AG08396 (cell line): Measurements from ENCODE around the gene GNG14.
"Not testable (repeated sequence)": the region's sequence is repeated elsewhere in the genome, so short reads cannot be mapped to it uniquely, and the experiment has no call there.

Source experiments
- DNase-seq: peaks from one replicate; pipeline ENCODE4 v3.0.0; 2012; ENCODE audit warnings: low spot score, mixed read lengths

GNG14 gene

DNA sequence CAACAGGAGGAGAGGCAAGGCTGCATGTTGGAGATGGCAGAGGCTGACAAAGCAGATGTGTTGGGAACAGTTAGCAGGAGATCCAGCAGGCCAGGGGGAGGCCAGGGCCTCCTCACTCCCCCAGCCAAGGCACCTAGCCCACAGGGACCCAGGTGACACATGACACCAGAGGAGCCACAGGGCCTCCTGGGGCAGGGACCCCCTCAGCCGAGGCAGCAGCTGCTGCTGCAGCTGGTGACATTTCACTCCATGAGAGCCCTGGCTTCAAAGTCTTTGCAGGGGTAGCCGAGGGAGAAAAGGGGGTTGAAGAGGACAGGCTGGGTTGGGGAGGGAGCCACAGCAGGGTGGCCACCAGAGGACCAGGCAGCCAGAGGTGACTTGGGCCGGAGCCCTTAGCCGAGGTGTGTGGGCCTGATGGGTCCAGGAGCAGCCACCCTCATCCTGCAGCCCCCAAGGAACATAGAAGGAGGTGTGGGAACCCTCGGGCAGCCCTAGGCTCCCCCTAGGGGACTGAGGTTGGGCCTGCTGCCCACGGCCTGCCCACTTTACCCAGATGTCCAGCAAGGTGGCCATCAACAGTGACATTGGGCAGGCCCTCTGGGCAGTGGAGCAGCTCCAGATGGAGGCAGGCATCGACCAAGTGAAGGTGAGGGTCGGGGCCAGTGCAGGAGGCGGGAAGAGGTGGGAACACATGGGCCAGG, at the start of gene GNG14:
Gene GNG14 (plus strand): TSS at position 503 of the 701 bp plus-strand sequence. CDS start 51 bp downstream, at position 554.
- no peak for DNase-seq

DNA sequence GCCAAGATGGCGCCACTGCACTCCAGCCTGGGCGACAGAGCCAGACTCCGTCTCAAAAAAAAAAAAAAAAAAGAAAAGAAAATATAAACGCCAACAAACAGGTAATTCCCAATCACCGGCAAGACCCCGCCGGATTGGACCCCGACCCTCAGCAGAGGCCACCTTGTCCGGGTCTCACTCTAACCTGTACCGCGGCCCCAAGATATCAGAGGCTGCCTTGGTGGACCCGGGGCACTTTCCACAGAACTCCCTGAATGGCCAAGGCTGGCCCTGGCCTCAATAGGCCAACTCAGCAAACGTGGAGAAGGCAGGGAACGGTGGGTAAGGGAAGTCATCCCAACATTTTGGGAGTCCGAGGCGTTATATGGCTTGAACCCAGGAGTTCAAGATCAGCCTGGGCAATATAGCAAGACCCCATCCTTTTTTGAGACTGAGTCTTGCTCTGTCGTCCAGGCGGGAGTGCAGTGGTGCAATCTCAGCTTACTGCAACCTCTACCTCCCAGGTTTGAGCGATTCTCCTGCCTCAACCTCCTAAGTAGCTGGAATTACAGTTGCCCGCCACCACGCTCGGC, 49.1 kb upstream of the GNG14 start:
- no peak for DNase-seq

DNA sequence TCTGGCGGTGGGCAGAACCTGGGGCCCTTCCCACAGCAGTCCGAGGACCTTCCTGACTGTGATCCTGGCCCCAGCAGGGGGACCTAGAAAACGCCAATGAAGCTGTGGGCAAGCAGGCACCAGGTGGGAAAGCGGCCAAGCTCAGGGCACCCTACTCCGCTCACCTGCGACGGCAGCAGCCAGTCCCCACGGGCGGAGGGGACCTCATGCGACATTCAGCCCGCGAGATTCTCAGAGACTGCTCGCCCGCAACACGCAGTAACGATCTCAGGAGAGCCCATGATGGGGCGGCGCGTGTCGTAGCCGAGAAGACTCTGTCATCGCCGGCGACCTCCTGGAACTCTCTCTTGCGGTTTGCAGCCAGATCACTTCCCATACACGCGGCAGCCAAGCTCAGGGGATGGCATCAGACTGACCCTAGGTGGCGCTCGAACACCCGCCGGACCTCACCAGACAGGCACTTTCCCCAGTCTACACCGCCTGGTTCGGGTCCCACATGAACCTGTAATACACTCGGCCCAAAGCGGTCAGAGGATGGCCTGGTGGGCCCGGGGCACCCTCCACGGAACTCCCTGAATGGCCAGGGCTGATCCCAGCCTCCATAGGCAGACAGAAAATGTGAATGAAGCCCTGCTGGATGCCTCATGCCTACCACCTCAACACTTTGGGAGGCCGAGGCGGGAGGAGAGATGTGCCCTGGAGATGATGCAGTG, 47.7 kb upstream of the GNG14 start:
- DNase-seq, result peak; percentile 92

GRCh38 chr19:12641456-12641855, 46.3 kb upstream of the GNG14 start:
- no peak for DNase-seq

DNA sequence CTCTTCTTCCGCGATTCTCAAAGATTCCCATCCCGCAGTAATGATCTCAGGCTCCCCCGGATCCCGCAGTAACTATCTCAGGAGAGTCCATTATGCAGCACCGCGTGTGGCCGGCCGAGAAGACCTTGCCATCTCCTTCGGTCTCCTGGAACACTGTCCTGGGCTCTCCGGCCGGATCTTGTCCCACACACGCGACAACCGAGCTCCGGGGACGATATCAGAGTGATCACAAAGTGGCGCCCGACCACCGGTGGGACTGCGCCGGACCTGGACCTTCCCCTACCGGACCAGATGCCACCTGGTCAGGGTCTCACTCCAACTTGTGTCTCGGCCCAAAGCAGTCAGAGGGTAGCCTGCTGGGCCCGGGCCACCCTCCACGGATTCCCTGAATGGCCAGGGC, 45.3 kb upstream of the GNG14 start:
- no peak for DNase-seq

DNA sequence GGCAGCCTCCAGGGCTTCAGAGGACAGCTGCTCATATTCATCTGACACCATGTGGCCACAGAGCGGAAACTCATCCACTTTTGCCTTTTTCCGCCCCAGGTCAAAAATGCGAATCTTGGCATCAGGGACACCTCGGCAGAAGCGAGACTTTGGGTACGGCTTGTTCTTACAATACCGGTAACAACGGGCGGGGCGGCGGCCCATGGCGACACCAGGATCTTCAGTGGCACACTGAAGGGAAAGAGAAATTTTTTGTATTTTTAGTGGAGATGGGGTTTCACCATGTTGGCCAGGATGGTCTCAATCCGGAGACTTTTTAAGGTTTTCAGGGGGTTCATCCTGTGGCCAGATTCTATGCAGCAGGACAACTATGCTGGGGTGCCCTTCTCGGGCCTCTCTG, 44.1 kb upstream of the GNG14 start:
- DNase-seq, result not testable (repeated sequence)

DNA sequence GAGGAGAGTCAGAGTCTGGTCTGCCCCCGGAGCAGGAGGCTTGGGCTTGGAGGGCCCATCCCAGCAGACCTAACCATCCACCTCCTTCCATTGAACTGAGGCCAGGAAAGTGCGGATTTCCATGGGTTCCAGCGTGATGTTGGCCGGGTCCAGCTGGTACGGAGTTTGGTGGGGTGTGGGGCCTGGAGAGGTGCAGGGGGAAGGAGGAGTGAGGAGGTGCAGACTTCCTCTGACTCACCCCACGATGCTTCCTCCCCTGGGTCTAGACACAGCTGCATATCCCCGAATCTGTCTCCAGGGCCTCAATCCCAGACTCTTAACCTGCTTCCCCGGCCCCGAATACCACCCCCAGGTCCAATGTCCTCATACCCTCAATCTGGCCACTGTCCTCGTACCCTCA, 41.2 kb upstream of the GNG14 start:
- DNase-seq, result peak; percentile 12

GRCh38 chr19:12647047-12647446, 40.8 kb upstream of the GNG14 start:
- DNase-seq, result no peak

GRCh38 chr19:12647490-12648071, 40.2 kb upstream of the GNG14 start:
- DNase-seq, result peak; percentile 78

- DNase-seq, result peak; percentile 25
Observed at GRCh38 chr19:12648088-12648487, 39.7 kb upstream of the GNG14 start.

GRCh38 chr19:12649941-12650340, 37.9 kb upstream of the GNG14 start:
- no peak for DNase-seq

- DNase-seq, result no peak
Observed at GRCh38 chr19:12652219-12652618, 35.6 kb upstream of the GNG14 start.

DNA sequence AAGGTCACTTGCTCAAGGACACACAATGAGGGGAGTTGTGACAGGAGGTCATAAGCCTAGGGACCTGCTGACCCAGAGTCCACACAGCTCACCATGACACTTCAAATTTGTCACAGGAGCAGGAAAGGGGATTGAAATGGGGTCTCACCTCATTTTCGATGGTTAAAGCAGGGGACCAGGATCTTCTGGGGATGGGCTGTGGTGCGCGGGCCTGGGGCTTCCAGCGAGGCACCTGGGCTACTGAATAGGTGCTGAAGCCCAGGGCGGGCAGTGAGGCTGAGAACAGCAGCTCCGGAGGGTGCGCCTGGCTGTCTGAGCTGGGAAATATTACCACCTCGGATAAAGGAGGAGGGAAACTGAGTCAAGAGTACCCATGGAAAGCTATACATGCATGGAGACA, 32.3 kb upstream of the GNG14 start:
- DNase-seq, result no peak

DNA sequence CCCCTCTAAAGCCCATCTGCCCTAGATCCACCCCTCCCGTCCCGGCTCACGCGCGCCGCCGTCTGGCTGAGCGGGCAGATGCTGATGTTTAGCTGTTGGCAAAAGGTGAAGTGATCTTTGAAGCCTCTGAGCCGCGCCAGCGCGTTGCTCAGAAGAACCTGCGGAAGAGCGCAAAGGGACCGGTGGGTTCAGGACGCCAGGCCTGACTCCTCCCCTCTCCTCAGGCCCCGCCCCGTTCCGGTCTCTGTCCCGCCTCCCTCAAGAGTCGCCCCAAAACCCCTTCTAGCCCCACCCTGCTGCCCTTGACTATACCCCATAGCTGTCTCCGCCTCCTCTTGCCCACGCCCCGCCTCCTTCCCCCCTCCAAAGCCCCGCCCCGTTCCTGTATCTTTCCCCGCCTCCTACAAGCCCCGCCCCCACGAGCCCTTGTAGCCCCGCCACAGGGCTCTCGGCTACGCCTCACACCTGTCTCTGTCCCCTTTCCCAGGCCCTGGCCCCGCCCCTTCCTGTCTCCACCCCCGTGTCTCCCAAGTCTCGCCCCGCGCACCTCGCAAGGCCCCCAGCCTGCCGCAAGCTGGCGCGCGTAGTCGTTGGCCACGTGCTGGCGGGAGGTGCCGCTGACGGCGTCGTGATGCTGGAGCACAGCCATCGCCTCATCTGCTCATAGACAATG, 30.8 kb upstream of the GNG14 start:
- peak; percentile 36 for DNase-seq

- no peak for DNase-seq
Observed at GRCh38 chr19:12657966-12658365, 29.8 kb upstream of the GNG14 start.

GRCh38 chr19:12660980-12661379, 26.8 kb upstream of the GNG14 start:
- no peak for DNase-seq

GRCh38 chr19:12664406-12665280, 23.2 kb upstream of the GNG14 start:
- peak; percentile 45 for DNase-seq

DNA sequence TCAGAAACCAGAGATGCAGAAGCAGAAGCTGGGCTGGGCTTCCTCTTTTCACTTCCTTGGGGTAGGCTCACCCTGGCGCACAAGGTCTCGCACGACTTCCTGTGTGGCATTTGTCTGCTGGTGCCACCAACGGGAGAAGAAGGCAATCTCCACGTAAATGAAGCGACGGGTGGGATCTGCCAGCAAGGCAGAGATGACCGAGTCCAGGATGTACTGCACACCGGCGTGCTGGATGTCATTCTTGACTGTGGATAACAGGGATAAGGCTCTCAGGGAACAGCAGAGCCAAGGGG, 22.6 kb upstream of the GNG14 start:
- DNase-seq, result no peak

- DNase-seq, result no peak
Observed at GRCh38 chr19:12665671-12666264, 22.0 kb upstream of the GNG14 start.

DNA sequence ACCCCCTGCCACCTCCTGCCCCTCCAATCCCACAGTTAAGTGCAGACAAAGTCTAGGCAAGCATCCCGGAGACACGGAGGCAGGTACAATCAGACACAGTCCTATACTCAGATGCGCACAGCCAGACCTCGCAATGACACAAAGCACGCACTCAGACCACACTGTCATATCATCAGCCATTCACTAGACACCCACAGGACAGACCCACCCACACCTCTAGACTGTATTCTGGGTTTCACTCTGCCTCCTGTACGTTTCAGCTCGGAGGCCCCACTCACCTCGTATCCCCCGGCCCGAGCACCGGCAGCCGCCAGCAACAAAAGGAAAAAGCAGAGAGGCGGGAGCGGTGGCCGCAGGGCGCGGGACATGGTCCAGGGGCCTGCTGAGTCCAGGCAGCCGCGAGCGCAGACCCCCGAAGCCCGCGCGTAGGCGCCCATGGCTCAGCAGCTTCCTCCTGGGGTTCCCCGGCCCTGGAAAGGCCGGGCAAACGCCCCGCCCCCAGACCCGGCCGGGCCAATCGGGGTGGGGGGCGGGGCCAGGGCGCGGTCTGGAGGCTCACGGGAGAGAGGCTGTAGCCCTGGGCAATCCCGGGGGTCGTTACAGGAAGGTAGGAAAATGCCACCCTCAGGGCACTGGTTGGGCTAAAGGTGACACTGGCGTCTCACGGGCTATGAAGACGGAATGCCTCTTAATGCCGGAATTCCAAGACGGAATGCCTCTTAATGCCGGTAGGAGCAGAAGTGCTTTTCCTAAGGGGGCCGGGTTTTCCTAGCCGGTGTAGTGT, 21.3 kb upstream of the GNG14 start, which contains the start of the genes MAN2B1 and WDR83:
Gene MAN2B1 (minus strand): TSS at position 478 of the 784 bp plus-strand sequence. CDS start 41 bp downstream, at position 437.
Gene WDR83 (plus strand): TSS at position 543 of the 784 bp plus-strand sequence. CDS start 2,984 bp downstream, outside the sequence.
- DNase-seq, result peak; percentile 96
